RWPE1 (cell line): ENCODE data around the gene RGS7BP.

ENCODE experiments used
- CTCF ChIA-PET: fragments of 350-600 bp; sonication (Branson Sonifier 250); formaldehyde crosslinking; extraction: SDS; loops from one replicate; lab custom pipeline; 2021; lab: Yijun Ruan, JAX
- POLR2A ChIA-PET: fragments of 400-600 bp; formaldehyde crosslinking; extraction: SDS; loops from one replicate; lab custom pipeline; 2020; ENCODE audit warnings: antibody characterized with exemption; ENCODE audit not compliant: low non-redundant PET; lab: Yijun Ruan, JAX
- DNase-seq: peaks from one replicate; pipeline ENCODE4 v3.0.0; 2012; ENCODE audit warnings: low spot score
- H3K27ac ChIP-seq: fragments of 450-650 bp; 2 replicates; pipeline ENCODE4 v1.5.1; 2017
- CTCF ChIP-seq: fragments of 450-650 bp; conservative IDR thresholded peaks from 2 replicates; pipeline ENCODE4 v1.5.1; 2017; ENCODE audit warnings: low read depth, mild to moderate bottlenecking

Gene RGS7BP

GRCh38 chr5:64592730-64593341 is 87.0 kb downstream of the RGS7BP start:
- H3K27ac ChIP-seq = no peak overlapping the region
- POLR2A ChIA-PET = no interaction called here

GRCh38 chr5:64594025-64594424 is 88.2 kb downstream of the RGS7BP start:
- no peak for TF ChIP-seq CTCF
- ChIA-PET CTCF (interaction anchor here (0.7 to 1.3 kb wide), 2 partner anchors 10 to 246 kb away, joined by 3 read pairs; no protein-coding TSS in a partner anchor), POLR2A (no interaction called here)
- no peak for DNase-seq
- H3K27ac ChIP-seq = no peak overlapping the region

More at GRCh38 chr5:64592730-64593341, 87.0 kb downstream of the RGS7BP start:
- CTCF ChIA-PET = no interaction called here
- TF ChIP-seq CTCF = no peak
- DNase-seq = no peak

- CTCF ChIA-PET = interaction anchor here (0.7 to 1.3 kb wide), 2 partner anchors 9 to 247 kb away, joined by 3 read pairs; no protein-coding TSS in a partner anchor
- no peak overlapping the region for H3K27ac ChIP-seq
- TF ChIP-seq CTCF = no peak
- POLR2A ChIA-PET = no interaction called here
- DNase-seq = no peak
Observed at GRCh38 chr5:64594601-64595000, 88.8 kb downstream of the RGS7BP start.

- CTCF ChIA-PET = interaction anchor here (0.6 to 1.4 kb wide), 4 partner anchors 9 to 32 kb away, joined by 3 to 4 read pairs (median 4); no protein-coding TSS in a partner anchor
Observed at GRCh38 chr5:64595031-64595855, 89.4 kb downstream of the RGS7BP start.

GRCh38 chr5:64599226-64599625 is 93.4 kb downstream of the RGS7BP start:
- CTCF ChIA-PET = no interaction called here

More at GRCh38 chr5:64595031-64595855, 89.4 kb downstream of the RGS7BP start:
- TF ChIP-seq CTCF = no peak
- POLR2A ChIA-PET = no interaction called here
- peak; percentile 15 for DNase-seq
- H3K27ac ChIP-seq = no peak overlapping the region

More at GRCh38 chr5:64599226-64599625, 93.4 kb downstream of the RGS7BP start:
- POLR2A ChIA-PET = interaction anchor here (0.5 kb wide), 1 partner anchor 8 kb away, joined by 4 read pairs; no protein-coding TSS in a partner anchor
- no peak for TF ChIP-seq CTCF
- H3K27ac ChIP-seq = no peak overlapping the region
- DNase-seq = no peak
